CD4-positive, alpha-beta T cell treated with Interleukin-6 for 4 hours (primary cell): ENCODE data around the gene STPG2.
A peak's percentile ranks its signal among the peaks of the same experiment; 100 is the strongest.

Experiments
- DNase-seq: peaks from one replicate; pipeline ENCODE4 v3.0.0-alpha.2; 2020; ENCODE audit warnings: mixed read lengths

The STPG2 gene

DNA sequence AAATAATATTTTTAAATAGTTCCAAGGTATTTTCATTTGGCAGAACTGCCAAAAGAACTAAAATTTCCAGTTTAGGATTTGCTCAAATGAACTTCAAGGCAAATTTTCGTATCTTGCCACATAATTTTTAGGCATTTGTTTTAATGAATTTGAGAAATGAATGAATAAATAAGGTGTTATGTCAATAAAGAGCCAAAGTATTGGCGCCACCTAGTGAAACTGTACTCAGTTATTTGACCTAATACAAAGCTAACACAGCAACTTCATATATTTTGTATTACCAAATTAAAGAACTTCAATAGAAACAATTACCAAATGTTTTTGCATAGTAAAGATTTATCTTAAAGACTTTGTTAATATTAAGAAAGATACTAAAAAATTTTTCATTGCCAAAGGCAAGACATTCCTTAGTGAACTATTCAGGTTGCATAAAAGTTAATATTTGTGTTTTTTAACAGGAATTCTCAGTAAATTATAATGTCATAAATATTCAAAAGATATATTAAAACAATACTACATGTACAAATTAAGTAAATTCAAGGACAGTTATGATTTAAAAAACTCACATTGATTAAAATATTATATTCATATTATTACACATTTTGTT is 50.3 kb downstream of the STPG2 start:
- DNase-seq: peak; percentile 1

DNA sequence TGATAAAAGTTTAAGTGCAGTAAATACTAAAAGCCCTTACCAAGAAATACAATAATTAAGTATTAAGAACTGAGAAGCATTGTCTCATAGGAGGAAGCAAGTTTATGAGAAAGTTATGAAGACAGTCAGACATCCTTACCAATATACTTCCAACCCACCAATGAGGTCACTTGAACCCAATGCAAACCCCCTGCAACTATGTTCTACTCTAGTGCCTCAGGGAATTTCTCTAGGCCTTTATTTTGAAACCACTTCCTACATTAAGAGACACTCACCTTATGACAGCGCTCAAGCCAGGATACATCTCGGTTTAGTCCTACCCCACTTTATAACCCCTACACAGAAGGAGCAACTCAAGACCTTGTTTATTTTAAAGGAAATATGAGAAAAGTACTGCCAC is 61.3 kb downstream of the STPG2 start:
- no peak for DNase-seq

DNA sequence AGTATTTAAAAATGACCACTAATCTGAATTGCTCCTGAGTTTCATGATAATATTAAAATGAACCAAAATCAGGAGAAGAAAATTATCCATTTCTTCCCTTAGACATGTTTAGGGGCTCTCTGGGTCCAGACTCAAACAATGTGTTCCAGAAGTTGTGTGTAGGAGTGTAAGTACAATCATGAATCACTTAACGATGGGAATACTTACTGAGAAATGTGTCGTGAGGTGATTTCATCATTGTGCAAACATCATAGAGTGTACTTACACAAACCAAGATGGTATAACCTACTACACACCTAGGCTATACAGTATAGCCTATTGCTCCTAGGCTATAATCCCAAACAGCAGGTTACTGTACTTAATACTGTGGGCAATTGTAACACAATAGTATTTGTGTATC is 74.8 kb downstream of the STPG2 start:
- no peak for DNase-seq

DNA sequence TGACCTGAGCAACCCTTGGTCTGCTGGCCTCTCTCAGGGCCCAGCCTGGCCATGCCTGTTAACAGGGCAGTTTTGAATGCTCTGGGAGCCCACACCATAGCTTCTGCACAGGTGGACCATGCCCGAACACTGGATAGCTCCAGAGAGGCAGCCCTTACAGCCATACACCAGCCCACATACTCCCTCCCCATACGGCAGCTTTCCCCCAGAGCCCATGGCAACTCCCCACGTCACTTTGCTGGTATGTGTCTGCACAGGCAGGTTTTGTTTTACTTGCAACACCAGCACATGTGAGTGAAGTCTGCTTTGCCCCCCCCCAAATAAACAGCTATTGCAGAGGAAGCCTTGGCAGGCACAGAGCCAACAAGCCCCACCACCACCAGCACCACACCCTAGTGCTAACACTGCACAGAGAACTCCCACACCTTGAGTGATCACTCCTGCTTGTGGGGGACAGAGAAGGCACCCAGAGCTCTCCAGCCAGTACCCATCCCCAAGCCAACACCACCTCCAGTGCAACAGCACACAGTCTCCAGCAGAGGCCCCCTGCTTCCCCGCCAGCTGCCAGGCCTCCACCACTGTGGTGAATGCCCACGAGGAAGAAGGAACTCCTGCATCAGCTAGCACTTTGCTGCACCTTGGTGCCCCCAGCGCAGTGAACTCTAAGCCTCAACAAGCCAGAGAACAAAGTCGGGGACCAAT is 87.3 kb downstream of the STPG2 start:
- no peak for DNase-seq

DNA sequence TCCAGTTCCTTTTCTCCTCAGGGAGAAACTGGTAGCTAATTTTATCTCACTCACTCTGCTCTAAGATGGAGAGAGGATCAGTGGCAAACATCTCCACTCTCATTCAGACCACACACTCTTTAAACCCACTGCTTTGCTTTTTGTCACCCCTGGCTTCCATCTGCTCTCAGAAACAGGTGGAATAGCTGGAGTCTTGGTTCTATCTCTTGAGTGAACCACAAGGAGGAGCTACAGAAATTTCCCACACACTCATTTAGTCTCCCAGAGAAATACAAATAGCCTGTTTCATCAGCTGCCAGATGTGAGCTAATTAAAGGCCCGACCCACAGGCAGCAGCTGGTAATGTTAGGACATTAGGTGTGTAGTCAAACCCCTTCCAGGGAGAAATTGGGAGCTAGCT is 96.6 kb downstream of the STPG2 start:
- no peak for DNase-seq

DNA sequence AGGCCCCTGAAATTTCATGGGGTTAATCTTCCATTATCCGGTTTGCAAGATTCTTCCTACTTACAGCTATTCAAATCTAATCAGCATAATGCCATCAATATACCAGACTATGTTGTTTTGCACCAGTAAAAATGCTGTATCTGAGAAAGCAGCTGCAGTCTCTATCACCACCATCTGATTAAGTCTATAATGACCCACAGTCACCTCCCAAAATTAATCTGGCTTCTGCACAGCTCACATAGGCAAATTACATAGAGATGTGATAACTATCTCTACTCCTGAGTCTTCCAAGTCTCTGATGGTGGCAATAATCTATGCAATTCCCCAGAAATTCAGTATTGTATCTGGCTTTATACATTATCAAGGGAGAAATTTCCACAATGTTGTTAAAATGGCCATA is 113.2 kb downstream of the STPG2 start:
- no peak for DNase-seq

DNA sequence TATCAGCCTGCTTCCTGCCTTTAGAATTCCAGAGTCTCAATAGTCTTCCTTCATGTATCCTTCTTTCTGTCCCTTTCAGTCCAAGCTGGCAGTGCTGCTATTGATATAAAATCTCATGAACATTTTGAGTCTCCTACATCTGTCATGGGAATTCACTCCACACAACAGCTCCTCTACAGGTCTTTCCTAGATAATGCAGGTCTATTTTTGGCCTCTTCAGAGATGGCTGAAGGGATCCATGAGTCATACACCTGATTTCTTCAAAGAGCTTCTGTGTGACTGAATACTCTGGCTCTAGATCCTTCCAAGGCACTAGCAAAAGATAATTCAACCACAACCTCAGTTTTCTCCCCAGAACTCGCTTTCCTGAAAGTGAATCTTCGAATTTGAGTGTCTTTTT is 115.4 kb downstream of the STPG2 start:
- DNase-seq: no peak

DNA sequence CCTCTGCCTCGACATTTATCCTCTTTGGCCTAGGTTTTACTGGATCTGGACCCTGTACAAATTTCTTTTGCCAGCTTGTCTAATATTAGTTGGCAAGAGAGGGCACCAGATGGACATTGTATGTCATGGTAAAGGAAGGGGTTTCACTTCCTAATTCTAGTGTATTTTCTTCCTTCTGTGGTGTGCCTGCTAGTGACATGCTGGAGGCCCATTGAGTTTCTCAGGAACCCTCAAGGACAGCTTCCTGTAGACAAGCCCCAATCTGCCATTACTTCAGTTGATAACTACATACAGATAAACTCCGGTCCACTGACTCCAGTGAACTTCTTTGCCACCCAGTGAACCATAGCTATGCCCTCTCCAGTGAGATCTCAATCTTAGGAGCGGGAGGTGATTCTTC is 116.9 kb downstream of the STPG2 start:
- no peak for DNase-seq

DNA sequence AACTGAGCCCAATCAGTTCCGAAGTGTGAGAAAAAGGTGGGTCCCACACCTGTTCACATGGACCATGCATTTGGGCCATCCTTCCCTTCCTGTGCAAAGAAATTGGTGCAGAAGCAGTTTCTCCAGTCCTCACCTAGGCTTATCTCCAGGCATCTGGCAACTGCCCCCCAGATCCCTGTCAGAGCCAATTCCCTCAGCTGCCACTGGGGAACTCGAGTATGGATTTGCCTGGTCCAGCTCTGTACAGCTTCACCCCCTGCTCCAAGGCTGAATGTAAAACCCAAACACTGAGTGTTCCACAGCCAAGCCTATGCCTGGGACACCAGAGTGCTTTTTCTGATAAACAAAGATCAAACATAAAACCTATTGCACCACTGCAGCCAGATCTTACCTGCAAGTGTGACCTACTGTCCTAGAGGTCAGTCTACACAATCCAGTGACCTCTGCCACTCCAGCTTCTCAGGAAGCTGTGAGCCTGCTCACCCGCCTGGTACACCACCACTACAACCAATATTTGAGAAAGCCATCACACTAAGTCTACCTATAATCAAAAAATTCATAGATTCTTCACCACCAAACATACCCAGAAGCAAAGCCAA is 136.4 kb downstream of the STPG2 start:
- no peak for DNase-seq

DNA sequence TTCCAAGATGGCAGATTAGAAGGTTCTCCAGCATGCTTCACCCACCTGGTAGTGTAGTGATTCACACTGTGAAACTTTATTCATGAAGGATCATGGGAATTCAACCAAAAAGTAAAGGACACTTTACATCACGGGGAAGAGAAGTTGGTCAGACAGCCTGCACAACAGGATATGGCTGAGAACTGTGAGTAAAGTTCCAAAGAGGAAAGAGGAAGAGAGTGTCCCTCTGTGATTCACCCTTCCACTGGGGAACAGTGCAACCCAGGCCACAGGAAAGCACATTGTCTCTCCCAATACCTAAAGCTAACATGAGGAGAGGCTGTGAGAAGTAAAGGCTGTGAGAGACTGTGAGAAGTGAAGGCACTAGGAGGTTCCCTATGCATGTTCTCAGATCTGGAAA is 137.2 kb downstream of the STPG2 start:
- DNase-seq: no peak

DNA sequence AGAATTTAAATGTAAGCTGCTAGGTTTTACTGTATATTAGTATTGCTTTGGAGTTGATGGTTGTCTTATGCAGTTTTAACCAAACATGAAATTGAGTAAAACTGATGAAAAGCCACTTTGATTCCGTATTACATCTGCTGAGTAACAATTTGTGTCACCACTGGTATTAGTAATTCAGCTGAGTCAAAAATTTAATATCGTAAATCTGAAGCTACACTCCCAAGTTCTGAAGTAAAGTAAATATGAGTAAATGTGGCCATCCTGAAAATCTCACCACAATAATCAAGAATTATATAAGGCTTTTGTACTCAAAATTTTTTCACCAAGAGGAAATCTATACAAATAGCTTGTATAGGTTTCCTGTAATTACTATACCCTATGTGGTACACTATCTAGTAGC is 142.3 kb downstream of the STPG2 start:
- no peak for DNase-seq

DNA sequence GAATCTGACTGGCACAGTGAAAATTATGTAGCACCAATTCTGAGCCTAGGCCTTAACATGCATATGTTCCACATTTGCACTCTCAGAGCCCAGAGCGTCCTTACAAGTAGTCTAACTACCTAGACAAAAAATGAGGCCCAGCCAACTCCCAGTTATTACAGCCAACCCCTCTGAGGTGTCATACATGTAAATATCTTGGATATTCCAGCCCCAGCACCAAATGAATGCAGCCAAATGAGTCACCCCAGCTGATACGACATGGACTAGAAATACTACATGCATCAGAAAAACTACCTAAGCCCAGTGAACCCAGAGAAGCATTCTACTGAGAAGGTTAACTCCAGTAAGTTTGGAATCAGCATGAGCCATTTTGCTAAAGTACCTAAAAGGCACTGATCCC is 145.1 kb downstream of the STPG2 start:
- DNase-seq: no peak

DNA sequence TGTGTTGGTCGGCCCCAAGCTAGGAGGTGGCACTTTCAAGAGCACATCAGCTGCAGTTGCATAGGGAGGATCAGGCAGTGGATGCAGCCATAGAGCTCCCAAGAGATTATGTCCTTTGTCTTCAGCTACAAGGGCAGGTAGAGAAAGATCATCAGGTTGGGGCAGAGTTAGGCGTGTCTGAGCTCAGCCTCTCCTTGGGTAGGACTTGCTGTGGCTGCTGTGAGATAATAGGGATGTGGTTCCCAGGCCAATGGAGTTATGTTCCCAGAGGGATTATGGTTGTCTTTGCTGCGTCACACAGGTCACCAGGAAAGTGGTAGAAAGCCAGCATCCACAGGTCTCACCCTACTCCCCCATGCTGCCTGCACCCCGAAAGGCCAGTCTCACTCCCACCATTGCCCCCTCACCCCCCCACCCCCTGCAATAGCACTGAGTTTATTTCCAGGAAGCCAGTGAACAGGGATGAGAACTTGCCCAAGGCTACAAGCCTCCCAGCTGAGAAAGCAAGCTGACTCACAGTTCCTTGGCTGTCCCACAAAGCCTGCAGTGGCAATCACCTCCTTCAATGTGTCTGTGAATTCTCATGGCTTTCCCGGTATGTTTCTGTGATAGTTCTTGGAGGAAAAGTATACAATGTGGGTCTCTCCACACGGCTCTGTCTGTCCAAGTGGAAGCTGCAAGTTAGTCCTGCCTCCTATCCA is 148.4 kb downstream of the STPG2 start:
- no peak for DNase-seq

DNA sequence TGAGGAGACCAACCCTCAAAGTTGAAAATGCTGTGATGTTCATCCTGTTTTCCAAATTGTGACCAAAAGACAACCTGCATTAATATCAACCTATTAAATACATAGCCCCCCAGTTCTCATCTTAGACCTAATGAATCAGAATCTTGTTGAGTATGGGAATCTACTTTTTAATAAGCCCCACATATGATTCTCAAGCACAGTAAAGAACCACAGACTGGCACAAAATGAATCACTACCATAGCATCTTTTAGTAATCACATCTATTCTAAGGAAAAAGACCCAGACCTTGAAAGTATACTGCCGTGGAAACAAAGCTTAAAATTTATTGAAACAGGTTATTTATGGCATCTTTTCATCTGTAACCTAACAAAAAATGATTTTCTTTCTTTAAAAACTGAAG is 152.9 kb downstream of the STPG2 start:
- DNase-seq: no peak

DNA sequence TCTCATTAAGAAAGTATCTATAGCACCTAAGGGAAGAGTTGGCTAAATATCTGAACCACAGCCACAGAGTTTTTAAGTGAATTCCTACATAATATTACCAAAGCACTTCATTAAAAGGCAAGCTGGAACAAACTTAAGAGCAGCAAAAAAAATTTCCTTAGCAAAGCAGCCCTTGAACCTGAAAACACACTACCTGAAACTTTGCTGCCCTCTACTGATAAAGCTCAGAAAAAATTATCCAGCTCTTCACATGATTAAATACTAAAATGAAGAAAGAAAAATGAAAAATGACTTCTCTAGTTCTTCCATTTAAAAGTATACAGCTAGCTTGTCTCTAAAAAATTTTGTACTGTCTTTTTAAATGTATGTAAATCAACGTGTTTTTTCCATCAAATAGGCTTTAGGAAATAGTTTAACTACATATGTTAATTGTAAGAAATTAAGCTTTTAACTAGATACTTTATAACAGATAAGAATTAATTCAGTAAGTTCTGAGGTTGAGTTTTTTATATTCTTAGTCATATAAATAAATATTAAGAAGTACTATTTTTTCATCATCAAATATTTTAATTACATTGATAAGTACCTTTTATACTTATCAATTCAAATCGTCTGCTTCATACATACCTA is 156.1 kb downstream of the STPG2 start:
- no peak for DNase-seq

DNA sequence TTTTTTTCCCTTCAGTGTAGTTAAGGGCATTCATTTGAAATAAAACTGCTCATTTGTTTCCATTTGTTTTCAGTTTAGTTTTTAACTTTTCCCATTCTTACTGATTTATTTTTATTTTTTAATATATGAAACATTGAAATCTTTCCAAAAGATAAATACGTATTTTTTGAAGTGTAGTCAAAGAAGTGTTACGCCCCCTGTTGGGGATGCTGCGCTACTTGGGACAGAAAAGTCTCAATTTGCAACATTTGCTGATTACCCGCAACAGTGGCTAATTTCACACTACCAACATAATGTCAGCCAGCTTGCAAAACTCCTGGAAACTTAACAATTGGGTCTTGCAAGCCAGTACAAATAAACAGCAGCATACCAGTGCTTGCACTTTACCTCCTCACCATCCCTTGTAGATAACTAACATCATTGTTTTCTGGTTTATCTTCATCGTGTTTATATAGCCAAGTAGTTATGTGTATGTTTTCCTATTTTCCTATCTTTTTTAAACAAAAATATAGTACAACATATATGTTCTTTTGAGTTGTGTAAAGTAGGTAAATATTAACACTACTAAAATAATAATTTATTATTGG is 158.6 kb downstream of the STPG2 start:
- DNase-seq: no peak

DNA sequence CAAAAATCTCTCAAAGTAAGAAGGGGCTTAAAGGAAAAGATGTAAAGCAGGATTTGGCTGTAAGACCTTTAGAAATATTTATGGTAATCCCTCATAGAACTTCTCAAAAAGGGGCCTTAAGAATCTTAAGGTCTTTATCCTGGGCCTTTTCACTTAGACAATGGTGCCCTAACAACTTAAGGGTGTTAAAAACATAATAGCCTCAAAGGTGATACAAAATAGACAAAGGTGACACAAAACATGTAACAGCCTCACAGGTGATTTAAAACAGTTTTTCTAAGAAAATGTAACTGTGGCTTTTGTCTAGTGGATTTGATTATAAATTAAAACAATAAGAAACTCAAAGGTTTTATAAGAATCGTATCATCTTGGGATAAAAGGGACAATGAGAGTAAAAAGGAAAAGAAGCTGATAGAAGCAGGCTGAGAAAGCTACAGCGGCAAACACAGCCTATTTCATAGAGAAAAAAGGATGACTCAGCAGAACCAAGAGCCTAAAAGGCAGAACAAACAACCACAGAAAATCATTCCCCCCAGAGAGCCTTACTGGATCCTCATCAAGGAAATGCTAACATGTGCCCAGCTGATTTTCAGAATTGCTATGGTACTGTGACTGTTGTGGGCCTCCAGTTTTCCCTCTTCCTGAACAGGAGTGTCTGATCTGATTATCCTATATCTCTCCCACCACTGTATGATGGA is 164.3 kb downstream of the STPG2 start:
- no peak for DNase-seq

DNA sequence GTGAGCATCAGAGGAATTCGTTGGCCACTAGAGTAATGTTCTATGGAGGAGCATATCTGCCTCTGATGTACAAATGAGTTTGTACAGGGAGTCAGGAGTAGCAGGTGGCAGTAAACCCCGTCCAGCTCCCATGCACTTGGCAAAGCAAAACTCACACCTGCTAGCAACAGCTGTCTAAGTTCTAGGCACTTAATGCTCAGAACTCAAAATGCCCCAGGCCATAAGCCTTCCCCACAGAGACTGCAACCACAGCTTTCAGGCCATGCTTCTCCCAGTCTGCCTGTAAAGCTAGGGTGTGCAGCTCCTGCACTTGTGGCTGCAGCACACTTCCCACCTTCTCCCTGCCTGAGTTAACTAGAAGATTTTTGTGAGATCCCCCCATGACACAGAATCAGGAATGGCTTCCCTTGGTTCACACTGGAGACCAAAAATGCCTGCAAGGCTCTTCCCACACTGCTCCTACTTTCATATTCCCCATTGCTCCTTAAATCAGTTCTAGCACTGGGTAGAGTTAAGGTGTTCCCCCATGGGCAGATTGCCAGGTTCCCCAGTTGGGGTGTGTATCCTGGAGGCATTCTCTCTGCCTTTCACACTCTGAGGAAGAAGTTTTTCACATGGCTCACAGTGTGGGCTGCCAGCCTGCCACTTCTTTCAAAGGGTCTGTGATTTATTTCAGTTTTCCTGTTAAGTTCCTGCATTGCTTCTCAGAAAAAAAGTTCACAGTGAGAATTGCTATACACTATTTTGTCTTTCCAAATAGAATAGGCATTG is 189.9 kb downstream of the STPG2 start:
- no peak for DNase-seq

DNA sequence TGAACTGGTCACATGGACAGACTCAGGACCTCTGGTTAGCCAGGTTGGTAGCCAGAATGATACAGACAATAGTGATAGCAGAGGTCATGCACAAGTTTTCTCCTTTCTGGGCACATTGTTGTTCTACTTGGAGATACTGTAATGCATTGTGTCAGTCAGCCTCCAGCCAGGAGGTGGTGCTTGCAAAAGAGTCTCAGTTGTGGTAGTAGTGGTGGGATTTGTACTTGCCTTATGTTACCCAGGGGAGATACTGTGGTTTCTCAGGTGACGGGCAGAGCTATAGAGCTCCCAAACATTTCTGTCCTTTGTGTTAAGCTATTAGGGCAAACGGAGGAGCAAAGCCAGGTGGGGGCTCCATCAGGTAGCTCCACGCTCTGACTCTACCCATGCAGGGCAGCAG is 190.5 kb downstream of the STPG2 start:
- no peak for DNase-seq

DNA sequence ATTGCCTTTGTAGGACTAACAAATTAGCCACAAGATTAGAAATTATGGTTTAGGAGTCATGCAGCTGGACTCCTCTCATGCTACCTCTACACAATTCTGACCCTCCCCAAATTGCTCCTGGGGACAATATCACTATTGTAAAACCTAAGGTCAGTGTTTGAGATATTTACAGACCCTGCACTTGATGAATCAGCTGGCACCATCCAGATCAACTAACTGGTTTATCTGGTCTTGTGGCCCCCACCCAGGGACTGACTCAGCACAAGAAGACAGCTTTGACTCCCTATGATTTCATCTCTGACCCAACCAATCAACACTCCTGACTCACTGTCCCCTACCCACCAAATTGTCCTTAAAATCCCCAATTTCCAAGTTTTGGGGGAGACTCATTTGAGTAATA is 192.4 kb downstream of the STPG2 start:
- DNase-seq: no peak

DNA sequence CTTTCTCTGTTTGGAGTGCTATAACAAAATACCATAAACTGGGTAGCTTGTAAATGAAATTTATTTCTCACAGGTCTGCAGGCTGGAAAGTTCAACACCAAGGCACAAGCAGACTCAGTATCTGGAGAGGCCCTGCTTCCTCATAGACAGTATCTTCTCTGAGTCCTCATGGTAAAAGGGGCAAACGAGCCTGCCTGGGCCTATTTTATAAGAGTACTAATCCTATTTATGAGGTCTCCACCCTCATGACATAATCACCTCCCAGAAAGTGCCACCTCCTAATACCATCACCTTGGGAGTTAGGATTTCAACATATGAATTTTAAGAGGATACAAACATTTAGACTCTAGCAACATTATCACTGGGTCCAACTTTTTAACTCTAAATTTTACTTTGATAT is 200.3 kb downstream of the STPG2 start:
- DNase-seq: no peak

DNA sequence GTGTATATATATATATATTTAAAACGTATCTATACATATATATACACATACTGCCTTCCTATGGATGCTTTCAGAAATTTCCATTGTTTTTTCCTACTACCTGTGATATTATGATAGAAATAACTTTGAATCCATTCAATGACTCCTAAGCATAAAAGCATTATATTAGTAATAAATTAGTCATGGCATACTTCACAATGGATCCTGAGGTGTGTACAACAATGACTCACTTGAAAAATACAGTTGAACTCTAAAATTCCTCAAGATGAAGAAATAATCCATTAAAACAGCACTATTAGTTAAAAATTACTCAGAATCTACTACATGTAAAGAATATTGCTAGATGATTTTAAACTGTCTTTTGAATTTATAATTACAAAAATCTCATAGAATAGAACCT is 201.1 kb downstream of the STPG2 start:
- no peak for DNase-seq
